ENCODE data around the gene SLC4A2. TPM values are rescaled to one million over a fixed set of nuclear protein-coding genes. Genes with fewer than 3 reads are reported as not detected.
A peak's percentile ranks its signal among the peaks of the same experiment; 100 is the strongest.

The SLC4A2 gene
- total RNA-seq, 2 donors from 2014 or later: 76.7 to 169 TPM

GRCh38 chr7:151018421-151019129 lies 40.8 kb upstream of the SLC4A2 start:
- Histone ChIP-seq H3K9me3 (no peaks in the 10 kb centered on the region), H3K27me3 (peaks cover 19% of the 10 kb centered on the region), H3K4me1 (no peaks in the 10 kb centered on the region), H3K36me3 (no peaks in the 10 kb centered on the region), H3K4me3 (peak overlapping the region; percentile 13), H3K27ac (no peak overlapping the region), H3K9ac (ENCODE audit: low read depth in 2 of 2, low read length in 2 of 2) (no peak overlapping the region)
- intact Hi-C loops (cut with DNase I): no loop called here
- no peak for DNase-seq
- no peak for TF ChIP-seq CTCF (IDR thresholded peaks at IDR 0.05)

DNA sequence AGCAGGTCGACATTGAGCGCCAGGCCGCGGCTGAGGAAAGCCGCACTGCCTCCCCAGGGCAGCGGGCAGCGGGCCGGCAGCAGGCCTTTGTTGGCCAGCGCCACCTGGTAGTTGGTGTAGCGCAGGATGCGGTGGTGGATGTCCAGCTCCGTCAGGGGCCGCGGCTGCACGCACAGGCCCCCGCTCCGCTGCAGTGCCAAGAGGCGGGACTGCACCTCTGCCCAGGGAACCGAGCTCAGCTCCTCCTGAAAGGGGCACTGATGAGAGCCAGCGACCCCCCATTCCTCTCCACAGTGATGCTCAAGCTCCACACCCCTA lies 40.3 kb upstream of the SLC4A2 start:
- Histone ChIP-seq H3K4me1 (no peaks in the 10 kb centered on the region), H3K4me3 (peak overlapping the region; percentile 13), H3K27me3 (peaks cover 19% of the 10 kb centered on the region)

DNA sequence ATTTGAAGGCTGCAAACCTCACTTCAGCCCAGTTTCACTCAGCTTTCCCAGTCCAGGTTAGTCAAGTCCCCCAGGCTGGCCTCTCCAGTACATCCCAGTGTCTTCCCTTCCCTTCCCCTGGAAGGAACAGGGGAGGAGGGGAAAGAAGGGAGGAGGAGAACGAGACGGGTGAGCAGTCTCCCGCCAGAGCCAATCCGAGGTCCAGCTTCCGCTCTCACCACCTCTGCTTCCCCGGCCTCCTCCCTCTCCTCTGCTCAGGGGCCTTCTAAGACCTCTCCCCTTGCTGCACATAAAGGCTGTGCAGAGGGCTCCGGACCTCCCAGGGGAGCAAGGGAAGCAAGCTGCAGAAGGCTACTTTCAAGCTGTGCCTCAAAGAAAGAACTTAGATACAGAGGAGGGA lies 39.2 kb upstream of the SLC4A2 start:
- Histone ChIP-seq H3K27ac (no peak overlapping the region), H3K36me3 (no peaks in the 10 kb centered on the region), H3K9me3 (no peaks in the 10 kb centered on the region), H3K27me3 (peaks cover 19% of the 10 kb centered on the region), H3K4me3 (no peak overlapping the region), H3K9ac (ENCODE audit: low read depth in 2 of 2, low read length in 2 of 2) (no peak overlapping the region), H3K4me1 (no peaks in the 10 kb centered on the region)
- intact Hi-C loops (cut with DNase I): no loop called here
- DNase-seq: no peak
- TF ChIP-seq CTCF (IDR thresholded peaks at IDR 0.05): no peak

More for the DNA sequence above, 40.3 kb upstream of the SLC4A2 start:
- Histone ChIP-seq H3K9me3 (no peaks in the 10 kb centered on the region), H3K36me3 (no peaks in the 10 kb centered on the region), H3K9ac (ENCODE audit: low read depth in 2 of 2, low read length in 2 of 2) (no peak overlapping the region), H3K27ac (no peak overlapping the region)
- intact Hi-C loops (cut with DNase I): no loop called here
- TF ChIP-seq CTCF (IDR thresholded peaks at IDR 0.05): no peak
- DNase-seq: no peak

DNA sequence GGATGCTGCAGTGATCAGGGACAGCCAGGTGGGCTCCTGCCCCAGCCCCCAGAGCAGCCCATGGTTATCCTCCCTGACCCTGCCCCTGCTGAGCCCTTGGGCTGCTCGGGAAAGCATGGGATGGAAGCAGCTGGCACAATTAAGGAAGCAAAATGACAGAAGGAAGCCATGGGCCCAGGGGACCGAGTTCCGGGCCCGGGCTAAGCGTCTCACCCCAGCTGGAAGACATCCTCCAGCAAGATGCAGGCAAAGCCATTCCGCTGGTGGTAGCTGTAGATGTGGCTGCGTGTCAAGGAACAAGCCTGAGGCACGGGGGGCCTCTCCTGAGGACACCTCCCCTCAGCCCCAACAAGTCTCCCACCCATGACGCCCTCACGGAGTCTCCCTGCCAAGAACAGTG lies 36.2 kb upstream of the SLC4A2 start:
- no peak overlapping the region for H3K27ac ChIP-seq
- no peaks in the 10 kb centered on the region for H3K9me3 ChIP-seq
- no peak for TF ChIP-seq CTCF (IDR thresholded peaks at IDR 0.05)
- no peaks in the 10 kb centered on the region for H3K4me1 ChIP-seq
- no peak overlapping the region for H3K4me3 ChIP-seq
- no peak overlapping the region for H3K9ac ChIP-seq (ENCODE audit: low read depth in 2 of 2, low read length in 2 of 2)
- DNase-seq: no peak
- peaks cover 19% of the 10 kb centered on the region for H3K27me3 ChIP-seq
- no peaks in the 10 kb centered on the region for H3K36me3 ChIP-seq
- intact Hi-C loops (cut with DNase I): no loop called here

- H3K9me3 ChIP-seq: no peaks in the 10 kb centered on the region
- no peaks in the 10 kb centered on the region for H3K4me1 ChIP-seq
- no peak for DNase-seq
- H3K27ac ChIP-seq: no peak within 1 kb of the TSS
- no peak within 1 kb of the TSS for H3K4me3 ChIP-seq
- no peaks in the 10 kb centered on the region for H3K36me3 ChIP-seq
- no peak for TF ChIP-seq CTCF (IDR thresholded peaks at IDR 0.05)
- H3K27me3 ChIP-seq: peaks cover 6% of the 10 kb centered on the region
- no peak within 1 kb of the TSS for H3K9ac ChIP-seq (ENCODE audit: low read depth in 2 of 2, low read length in 2 of 2)
- intact Hi-C loops (cut with DNase I): no loop called here
These were observed 34.8 kb upstream of the SLC4A2 start, which contains the start of gene ATG9B for GRCh38 chr7:151024435-151025056. ATG9B (minus strand) TSS chr7:151024494; CDS start chr7:151024423, 71 bp downstream.
